ENCODE data around the gene SUN1.

- no peak for TF ChIP-seq PATZ1 (CRISPR knock-in tag; IDR thresholded peaks at IDR 0.05; ENCODE audit: borderline replicate concordance)
- TF ChIP-seq ZC3H10 (CRISPR knock-in tag; IDR thresholded peaks at IDR 0.05): no peak
These were observed 70.7 kb downstream of the SUN1 start for GRCh38 chr7:902996-903395.

Data from SK-N-SH treated with all-trans-retinoic acid at 6 μM for 48 hours (cell line).